HG02981 (cell line): ENCODE measurements around the gene EPS15.
"Not testable (repeated sequence)": the region's sequence is repeated elsewhere in the genome, so short reads cannot be mapped to it uniquely, and the experiment has no call there.

Source experiments
- ATAC-seq: cut with Tn5 transposase; IDR thresholded peaks from one replicate; pipeline ENCODE4 v1.9.1; 2021; ENCODE audit warnings: mild to moderate bottlenecking, moderate library complexity; ENCODE audit not compliant: unreplicated experiment

EPS15 gene

GRCh38 chr1:51433972-51434510 lies 85.0 kb downstream of the EPS15 start:
- ATAC-seq: no peak

- ATAC-seq: no peak
Measured at GRCh38 chr1:51433269-51433971, 85.6 kb downstream of the EPS15 start.

- no peak for ATAC-seq
Measured at GRCh38 chr1:51432146-51432545, 86.9 kb downstream of the EPS15 start.

- no peak for ATAC-seq
Measured at GRCh38 chr1:51427438-51427837, 91.6 kb downstream of the EPS15 start.

GRCh38 chr1:51425955-51426354 lies 93.1 kb downstream of the EPS15 start:
- ATAC-seq: no peak

- ATAC-seq: no peak
Measured at GRCh38 chr1:51425273-51425672, 93.8 kb downstream of the EPS15 start.

GRCh38 chr1:51423073-51423821 lies 95.8 kb downstream of the EPS15 start:
- ATAC-seq: no peak

- ATAC-seq: no peak
Measured at GRCh38 chr1:51422367-51423072, 96.5 kb downstream of the EPS15 start.

- no peak for ATAC-seq
Measured at GRCh38 chr1:51421964-51422363, 97.1 kb downstream of the EPS15 start.

- no peak for ATAC-seq
Measured at GRCh38 chr1:51420867-51421627, 98.0 kb downstream of the EPS15 start.

GRCh38 chr1:51418384-51418959 lies 100.6 kb downstream of the EPS15 start:
- ATAC-seq: no peak

- no peak for ATAC-seq
Measured at GRCh38 chr1:51417496-51418383, 101.3 kb downstream of the EPS15 start.

- no peak for ATAC-seq
Measured at GRCh38 chr1:51416910-51417309, 102.2 kb downstream of the EPS15 start.

- ATAC-seq: no peak
Measured at GRCh38 chr1:51415963-51416362, 103.1 kb downstream of the EPS15 start.

- ATAC-seq: no peak
Measured at GRCh38 chr1:51414811-51415210, 104.3 kb downstream of the EPS15 start.

- not testable (repeated sequence) for ATAC-seq
Measured at GRCh38 chr1:51411820-51412219, 107.2 kb downstream of the EPS15 start.

GRCh38 chr1:51410568-51411460 lies 108.3 kb downstream of the EPS15 start:
- ATAC-seq: no peak

- ATAC-seq: not testable (repeated sequence)
Measured at GRCh38 chr1:51409755-51410541, 109.1 kb downstream of the EPS15 start.
